ENCODE data around the gene KLHL34.

The KLHL34 gene

DNA sequence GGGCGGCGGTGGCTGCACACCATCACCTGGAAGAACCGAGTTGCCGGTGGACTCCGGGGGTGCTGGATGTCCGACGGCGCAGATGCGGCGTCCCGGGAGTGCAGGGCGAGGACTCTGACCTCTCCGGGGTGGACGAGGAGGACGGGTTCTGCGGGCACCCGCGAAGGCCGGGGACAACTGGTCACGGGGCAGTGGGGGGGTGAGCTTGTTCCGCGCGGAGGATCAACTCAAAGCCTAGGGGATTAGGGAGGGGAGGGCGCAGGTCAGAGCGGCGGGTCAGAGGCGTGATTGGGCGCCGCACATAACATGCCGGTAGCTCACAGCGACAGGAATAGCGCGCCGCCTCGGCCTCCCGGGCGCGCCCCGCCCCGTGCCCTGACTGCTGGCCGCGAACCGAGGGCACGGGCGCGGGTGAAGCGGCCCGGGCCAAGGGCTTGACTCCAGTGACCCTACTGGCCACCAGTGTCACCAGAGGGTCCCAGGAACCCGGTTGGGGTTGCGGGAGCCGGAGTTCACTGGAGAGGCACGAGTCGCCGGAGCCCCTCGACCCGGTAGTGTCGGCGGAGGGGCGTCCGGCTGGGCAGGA is at the start of gene KLHL34:
KLHL34 (minus strand) TSS at position 179 of the 586 bp plus-strand sequence. CDS start 542 bp downstream, outside the sequence.
- no peak for ATAC-seq
- no peaks in the 10 kb centered on the region for H3K9me3 Mint-ChIP-seq
- H3K4me1 Mint-ChIP-seq, result no peaks in the 10 kb centered on the region
- no peak for DNase-seq (ENCODE audit: low spot score in 2 of 2)
- H3K36me3 Mint-ChIP-seq, result no peaks in the 10 kb centered on the region
- no peak within 1 kb of the TSS for H3K27ac Mint-ChIP-seq
- H3K4me3 Mint-ChIP-seq, result no peak within 1 kb of the TSS

DNA sequence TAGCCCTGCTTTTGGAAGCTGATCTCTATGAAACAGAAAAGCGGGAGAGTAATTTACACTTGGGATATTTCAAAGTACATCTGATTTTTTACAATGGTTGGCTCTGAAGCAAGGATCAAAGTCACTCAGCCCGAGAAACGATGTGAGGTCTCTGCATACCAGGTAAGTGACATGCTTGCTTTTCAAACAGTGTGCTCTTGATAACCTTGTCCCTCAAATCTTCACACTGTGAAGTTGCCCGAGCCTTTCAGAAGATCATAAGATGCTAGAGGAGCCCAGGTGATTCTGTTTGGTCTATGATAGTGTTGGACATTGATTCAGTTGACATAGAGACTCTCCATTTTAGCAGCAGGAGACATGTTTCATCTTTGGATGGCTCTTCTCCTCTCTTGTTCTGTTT is 47.1 kb upstream of the KLHL34 start:
- DNase-seq (ENCODE audit: low spot score in 2 of 2), result no peak
- no peak overlapping the region for H3K4me3 Mint-ChIP-seq
- no peak overlapping the region for H3K27ac Mint-ChIP-seq
- no peak for ATAC-seq
- H3K4me1 Mint-ChIP-seq, result no peaks in the 10 kb centered on the region
- no peaks in the 10 kb centered on the region for H3K9me3 Mint-ChIP-seq
- H3K36me3 Mint-ChIP-seq, result no peaks in the 10 kb centered on the region

DNA sequence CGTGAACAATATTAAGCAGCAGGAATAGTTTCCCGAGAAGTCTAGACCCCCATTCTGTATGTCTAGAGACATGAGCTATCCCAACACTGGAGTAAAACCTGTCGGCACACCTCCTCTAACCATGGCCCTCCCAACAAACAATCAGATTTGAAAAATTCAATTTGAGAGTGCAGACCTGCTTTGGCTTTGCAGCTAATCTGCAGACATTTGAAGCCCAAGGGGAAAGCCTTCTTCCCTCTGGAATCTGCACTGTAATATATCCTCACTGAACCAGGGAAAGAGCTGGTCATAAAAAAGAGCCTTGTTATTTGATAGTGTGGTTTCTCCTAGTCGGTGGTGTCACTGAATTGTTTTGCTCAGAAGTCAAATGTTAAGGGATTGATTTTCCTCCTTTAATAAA is 44.6 kb upstream of the KLHL34 start:
- ATAC-seq, result no peak
- Mint-ChIP-seq H3K27ac (no peak overlapping the region), H3K4me1 (no peaks in the 10 kb centered on the region), H3K9me3 (no peaks in the 10 kb centered on the region), H3K36me3 (no peaks in the 10 kb centered on the region), H3K4me3 (no peak overlapping the region)
- DNase-seq (ENCODE audit: low spot score in 2 of 2), result no peak

DNA sequence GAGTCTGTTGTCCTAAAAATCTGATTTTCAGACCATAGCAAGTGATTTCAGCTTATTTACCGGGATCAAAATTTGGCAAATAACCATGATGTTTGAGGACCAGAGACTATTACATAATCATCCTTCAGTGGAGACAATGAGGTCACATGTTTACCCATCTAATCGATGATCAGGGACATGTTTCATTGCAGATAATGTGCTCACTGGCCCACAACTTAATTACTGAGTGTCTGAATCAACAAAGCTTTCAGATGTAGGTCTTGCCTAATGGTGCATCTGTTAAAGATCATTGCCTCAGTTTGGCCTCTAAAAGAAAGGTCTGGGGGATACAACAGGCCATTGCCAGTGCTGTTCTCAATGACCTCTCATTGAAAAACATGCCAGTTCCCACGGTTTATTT is 42.8 kb upstream of the KLHL34 start:
- Mint-ChIP-seq H3K4me1 (no peaks in the 10 kb centered on the region), H3K27ac (no peak overlapping the region), H3K4me3 (no peak overlapping the region), H3K9me3 (no peaks in the 10 kb centered on the region), H3K36me3 (no peaks in the 10 kb centered on the region)
- DNase-seq (ENCODE audit: low spot score in 2 of 2) (no peak), ATAC-seq (no peak)

DNA sequence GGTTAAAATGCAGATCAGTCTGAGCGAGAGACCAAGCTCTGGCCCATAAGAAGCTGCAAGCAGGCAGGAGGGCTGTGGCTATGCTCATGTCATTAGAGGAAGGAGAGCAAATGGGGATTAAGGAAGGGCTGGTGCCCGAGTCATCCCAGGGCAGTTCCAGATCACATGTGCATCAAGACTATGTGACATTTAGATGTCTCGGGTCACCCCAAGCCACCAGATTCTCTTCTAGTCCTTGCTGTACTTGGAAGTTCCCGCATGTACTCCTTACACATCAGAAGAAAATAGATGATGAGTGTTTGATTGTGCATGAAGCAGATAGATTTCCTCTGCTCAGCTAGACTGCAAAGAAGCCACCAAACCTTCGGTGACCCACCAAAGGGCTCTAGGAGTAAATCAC is 42.1 kb upstream of the KLHL34 start:
- Mint-ChIP-seq H3K36me3 (no peaks in the 10 kb centered on the region), H3K9me3 (no peaks in the 10 kb centered on the region), H3K4me3 (no peak overlapping the region), H3K27ac (no peak overlapping the region), H3K4me1 (no peaks in the 10 kb centered on the region)
- no peak for ATAC-seq
- DNase-seq (ENCODE audit: low spot score in 2 of 2), result no peak

DNA sequence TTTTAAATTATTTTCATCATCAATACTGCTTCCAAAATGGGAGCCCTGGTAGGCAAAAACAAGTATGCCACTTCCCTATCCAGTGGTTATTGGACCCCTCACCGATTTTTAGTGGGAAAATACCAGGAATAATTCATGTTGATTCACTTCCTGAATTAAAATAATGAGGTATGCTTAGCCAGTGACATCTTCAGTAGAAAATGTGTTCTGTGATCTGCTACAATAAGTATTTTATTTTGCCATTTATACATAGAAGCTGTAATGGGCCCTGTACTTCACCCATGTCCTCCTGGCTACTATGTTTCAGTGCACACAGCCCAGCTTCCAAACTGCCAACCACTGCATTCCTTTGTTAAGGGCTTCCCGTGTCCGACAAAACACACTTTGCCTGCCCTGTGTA is 41.0 kb upstream of the KLHL34 start:
- no peaks in the 10 kb centered on the region for H3K4me1 Mint-ChIP-seq
- H3K4me3 Mint-ChIP-seq, result no peak overlapping the region
- H3K9me3 Mint-ChIP-seq, result no peaks in the 10 kb centered on the region
- DNase-seq (ENCODE audit: low spot score in 2 of 2), result no peak
- no peak overlapping the region for H3K27ac Mint-ChIP-seq
- ATAC-seq, result no peak
- H3K36me3 Mint-ChIP-seq, result no peaks in the 10 kb centered on the region

- Mint-ChIP-seq H3K4me3 (no peak overlapping the region), H3K4me1 (no peaks in the 10 kb centered on the region), H3K36me3 (no peaks in the 10 kb centered on the region), H3K27ac (no peak overlapping the region), H3K9me3 (no peaks in the 10 kb centered on the region)
- ATAC-seq, result no peak
- DNase-seq (ENCODE audit: low spot score in 2 of 2), result no peak
Measured at GRCh38 chrX:21698272-21698671, 40.1 kb upstream of the KLHL34 start.

DNA sequence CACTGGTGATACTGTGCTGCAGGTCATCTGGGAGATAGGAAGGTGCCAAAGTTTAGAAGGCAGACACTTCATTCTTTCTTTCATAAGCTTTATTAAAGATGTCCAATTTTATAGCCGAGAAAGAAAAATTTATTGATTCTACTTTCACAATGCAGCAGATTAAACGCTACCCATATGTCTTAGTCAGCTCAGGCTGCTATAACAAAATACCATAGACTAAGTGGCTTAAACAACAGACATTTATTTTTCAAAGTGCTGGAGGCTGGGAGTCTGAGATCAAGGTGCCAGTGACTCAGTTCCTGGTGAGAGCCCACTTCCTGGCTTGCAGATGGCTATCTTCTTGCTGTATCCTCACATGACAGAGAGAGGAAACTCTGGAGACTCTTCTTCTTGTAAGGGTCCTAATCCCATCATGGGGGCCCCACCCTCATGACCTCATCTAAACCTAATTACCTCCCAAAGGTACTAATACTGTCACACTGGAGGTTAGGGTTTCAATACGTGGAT is 33.4 kb upstream of the KLHL34 start:
- Mint-ChIP-seq H3K4me1 (no peaks in the 10 kb centered on the region), H3K4me3 (no peak overlapping the region), H3K36me3 (no peaks in the 10 kb centered on the region), H3K9me3 (no peaks in the 10 kb centered on the region), H3K27ac (no peak overlapping the region)
- DNase-seq (ENCODE audit: low spot score in 2 of 2), result no peak
- ATAC-seq, result no peak

DNA sequence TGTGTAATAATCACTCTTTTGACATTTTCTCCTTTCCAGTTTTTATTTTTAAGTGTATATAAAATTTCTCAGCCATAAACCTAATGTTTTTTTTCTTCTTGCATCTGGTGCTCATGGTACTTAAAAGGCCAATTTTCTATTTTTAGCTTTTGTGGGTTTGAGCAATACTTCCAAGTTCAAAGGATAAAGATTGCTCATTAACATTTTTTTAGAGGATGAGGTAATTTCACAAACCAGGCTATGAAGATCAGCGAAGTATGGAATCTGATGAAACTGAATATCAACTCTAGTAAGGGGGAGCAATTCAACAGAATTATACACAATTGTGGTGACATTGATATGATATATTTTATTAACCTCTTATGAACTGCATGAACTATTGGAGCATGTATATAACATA is 25.8 kb upstream of the KLHL34 start:
- Mint-ChIP-seq H3K4me3 (no peak overlapping the region), H3K4me1 (no peaks in the 10 kb centered on the region), H3K36me3 (no peaks in the 10 kb centered on the region), H3K27ac (no peak overlapping the region), H3K9me3 (no peaks in the 10 kb centered on the region)
- DNase-seq (ENCODE audit: low spot score in 2 of 2), result no peak
- ATAC-seq, result no peak

DNA sequence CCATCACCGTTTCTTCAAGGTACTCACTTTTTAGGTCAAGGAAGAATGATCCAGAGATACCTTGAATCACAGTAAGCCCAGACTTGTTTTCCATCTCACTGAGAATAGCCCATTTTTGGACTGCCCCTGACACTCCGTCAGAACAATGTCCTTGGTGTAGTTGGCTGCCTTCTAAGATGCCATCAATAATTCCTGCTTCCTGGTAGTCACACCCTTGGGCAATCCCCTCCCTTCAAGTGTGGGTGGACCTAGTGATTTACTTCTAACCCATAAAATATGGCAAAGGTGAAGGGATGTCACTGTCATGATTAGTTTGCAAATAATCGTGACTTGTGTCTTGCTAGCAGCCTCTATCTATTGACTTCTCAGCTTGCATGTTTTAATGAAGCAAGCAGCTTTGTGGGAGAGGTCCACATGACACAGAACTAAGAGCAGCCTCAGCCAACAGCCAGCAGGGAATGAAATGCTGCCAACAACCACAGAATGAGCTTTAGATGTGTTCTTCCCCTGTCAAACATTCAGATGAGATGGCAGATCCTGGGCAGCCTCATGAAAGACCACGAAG is 20.0 kb upstream of the KLHL34 start:
- no peak for DNase-seq (ENCODE audit: low spot score in 2 of 2)
- Mint-ChIP-seq H3K9me3 (no peaks in the 10 kb centered on the region), H3K36me3 (no peaks in the 10 kb centered on the region), H3K4me1 (no peaks in the 10 kb centered on the region), H3K4me3 (no peak overlapping the region), H3K27ac (no peak overlapping the region)
- no peak for ATAC-seq

- Mint-ChIP-seq H3K27ac (no peak overlapping the region), H3K4me1 (no peaks in the 10 kb centered on the region), H3K4me3 (no peak overlapping the region), H3K36me3 (no peaks in the 10 kb centered on the region), H3K9me3 (no peaks in the 10 kb centered on the region)
- DNase-seq (ENCODE audit: low spot score in 2 of 2), result no peak
- no peak for ATAC-seq
Measured at GRCh38 chrX:21675931-21676330, 17.8 kb upstream of the KLHL34 start.

GRCh38 chrX:21674430-21675186 is 16.5 kb upstream of the KLHL34 start:
- no peak overlapping the region for H3K27ac Mint-ChIP-seq
- H3K4me1 Mint-ChIP-seq, result no peaks in the 10 kb centered on the region
- ATAC-seq, result no peak
- H3K36me3 Mint-ChIP-seq, result no peaks in the 10 kb centered on the region
- no peak for DNase-seq (ENCODE audit: low spot score in 2 of 2)
- H3K9me3 Mint-ChIP-seq, result no peaks in the 10 kb centered on the region
- no peak overlapping the region for H3K4me3 Mint-ChIP-seq

DNA sequence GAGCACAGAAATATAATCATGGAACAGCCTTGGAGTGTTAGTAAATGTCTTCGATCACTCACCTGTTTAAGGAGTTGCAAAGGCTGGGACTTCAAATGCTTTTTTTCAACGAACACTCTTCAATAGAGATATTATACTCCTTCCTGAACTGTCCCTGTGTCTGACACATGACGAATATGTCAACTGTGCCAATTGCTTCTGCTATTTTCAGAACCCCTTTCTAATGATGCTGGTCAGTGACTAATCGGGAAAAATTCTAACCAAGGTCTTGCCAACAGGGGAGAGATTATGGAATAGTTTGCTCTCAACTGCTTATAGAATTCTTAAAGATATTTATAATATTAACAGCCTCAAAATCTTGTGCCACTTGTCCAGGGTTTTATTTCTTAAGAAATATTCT is 8.5 kb upstream of the KLHL34 start:
- Mint-ChIP-seq H3K4me3 (no peak overlapping the region), H3K36me3 (no peaks in the 10 kb centered on the region), H3K9me3 (peaks cover 3% of the 10 kb centered on the region), H3K27ac (no peak overlapping the region), H3K4me1 (no peaks in the 10 kb centered on the region)
- ATAC-seq (no peak), DNase-seq (ENCODE audit: low spot score in 2 of 2) (no peak)

GRCh38 chrX:21666252-21666651 is 8.1 kb upstream of the KLHL34 start:
- no peak for DNase-seq (ENCODE audit: low spot score in 2 of 2)
- Mint-ChIP-seq H3K4me1 (no peaks in the 10 kb centered on the region), H3K36me3 (no peaks in the 10 kb centered on the region), H3K4me3 (no peak overlapping the region), H3K9me3 (peaks cover 3% of the 10 kb centered on the region), H3K27ac (no peak overlapping the region)
- no peak for ATAC-seq

- Mint-ChIP-seq H3K4me1 (no peaks in the 10 kb centered on the region), H3K4me3 (no peak overlapping the region), H3K9me3 (no peaks in the 10 kb centered on the region), H3K27ac (no peak overlapping the region), H3K36me3 (no peaks in the 10 kb centered on the region)
- ATAC-seq (no peak), DNase-seq (ENCODE audit: low spot score in 2 of 2) (no peak)
Measured at GRCh38 chrX:21662761-21663160, 4.6 kb upstream of the KLHL34 start.

DNA sequence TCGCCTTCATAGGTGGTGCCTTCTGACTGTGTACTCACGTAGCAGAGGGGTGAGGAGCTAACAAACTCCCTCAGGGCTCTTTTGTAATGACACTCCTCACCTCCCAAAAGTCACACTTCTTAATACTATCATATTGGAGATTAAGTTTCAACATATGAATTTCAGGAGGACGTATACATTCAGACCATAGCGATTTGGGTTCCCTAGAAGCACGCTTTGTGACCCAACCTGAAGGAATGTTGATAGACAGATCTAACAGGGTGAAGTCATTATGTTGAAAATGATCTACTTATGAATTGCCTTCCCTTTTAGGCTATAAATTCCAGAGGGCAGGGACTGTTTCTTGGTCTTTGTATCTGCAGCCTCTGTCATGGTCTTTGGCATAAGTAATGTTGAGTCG is 3.2 kb upstream of the KLHL34 start:
- DNase-seq (ENCODE audit: low spot score in 2 of 2) (no peak), ATAC-seq (no peak)
- Mint-ChIP-seq H3K4me3 (no peak overlapping the region), H3K9me3 (no peaks in the 10 kb centered on the region), H3K4me1 (no peaks in the 10 kb centered on the region), H3K36me3 (no peaks in the 10 kb centered on the region), H3K27ac (no peak overlapping the region)

All from stimulated activated effector memory CD8-positive, alpha-beta T cell treated with anti-CD3 and anti-CD28 coated beads, Interleukin-12 subunit alpha, Interleukin-12 subunit beta, amount 100 ng/mL, for 72 hours (primary cell).